Breast epithelium (tissue), 3 donors: ENCODE data around the gene NPR2.

Source experiments
- CTCF ChIP-seq, 3 donors: fragments of 450-650 bp; IDR thresholded peaks; one replicate each; pipeline ENCODE4 v1.5.1; 2016 to 2017; ENCODE audit warnings: antibody characterized with exemption in 3 of 3, mild to moderate bottlenecking in 3 of 3, moderate library complexity in 3 of 3
- POLR2A ChIP-seq: fragments of 450-650 bp; IDR thresholded peaks from one replicate; pipeline ENCODE4 v1.6.1; 2016; ENCODE audit warnings: antibody characterized with exemption, mild to moderate bottlenecking, moderate library complexity
- POLR2AphosphoS5 ChIP-seq, 3 donors: sonication (generic); formaldehyde crosslinking; IDR thresholded peaks; one replicate each; pipeline ENCODE4 v1.6.1; 2017; ENCODE audit warnings: antibody characterized with exemption in 3 of 3

- TF ChIP-seq CTCF (IDR thresholded peaks at IDR 0.05) (no peak), POLR2A (no peak), POLR2AphosphoS5 (IDR thresholded peaks at IDR 0.05) (no peak)
Observed at GRCh38 chr9:35845824-35846771, 54.7 kb downstream of the NPR2 start.
